Muscle layer of duodenum (tissue), 2 donors: ENCODE measurements around the gene ERC2.

Experiments
- H3K27ac ChIP-seq: one replicate; pipeline ENCODE4 v1.7.0; 2013; ENCODE audit warnings: mild to moderate bottlenecking, low read length
- H3K27me3 ChIP-seq: one replicate; pipeline ENCODE4 v1.7.0; 2013; ENCODE audit warnings: low read depth, mild to moderate bottlenecking, control low read depth, low read length
- H3K36me3 ChIP-seq, 2 donors: one replicate each; pipeline ENCODE4 v1.7.0; 2013; ENCODE audit warnings: low read length in 2 of 2, control low read depth in 1 of 2, mild to moderate bottlenecking in 1 of 2; ENCODE audit not compliant: insufficient read depth in 2 of 2, control insufficient read depth in 1 of 2
- H3K4me1 ChIP-seq, 2 donors: one replicate each; pipeline ENCODE4 v1.7.0; 2013; ENCODE audit warnings: low read length in 2 of 2, mild to moderate bottlenecking in 2 of 2, control low read depth in 1 of 2, moderate library complexity in 1 of 2; ENCODE audit not compliant: insufficient read depth in 2 of 2, control insufficient read depth in 1 of 2
- H3K4me3 ChIP-seq, 2 donors: one replicate each; pipeline ENCODE4 v1.7.0; 2013; ENCODE audit warnings: low read length in 2 of 2, low read depth in 1 of 2, mild to moderate bottlenecking in 1 of 2
- H3K9me3 ChIP-seq, 2 donors: one replicate each; pipeline ENCODE4 v1.7.0; 2013; ENCODE audit warnings: low read length in 2 of 2, control low read depth in 1 of 2, mild to moderate bottlenecking in 1 of 2; ENCODE audit not compliant: control insufficient read depth in 1 of 2
- donor health status: healthy.

ERC2 gene

GRCh38 chr3:55947406-55947805 is 520.9 kb downstream of the ERC2 start:
- Histone ChIP-seq H3K36me3 (no peaks in the 10 kb centered on the region), H3K4me3 (no peak overlapping the region), H3K9me3 (no peaks in the 10 kb centered on the region)

GRCh38 chr3:55946574-55947160 is 521.6 kb downstream of the ERC2 start:
- Histone ChIP-seq H3K4me1 (no peaks in the 10 kb centered on the region), H3K9me3 (no peaks in the 10 kb centered on the region), H3K27ac (no peak overlapping the region), H3K27me3 (no peaks in the 10 kb centered on the region), H3K36me3 (no peaks in the 10 kb centered on the region), H3K4me3 (no peak overlapping the region)

More at GRCh38 chr3:55947406-55947805, 520.9 kb downstream of the ERC2 start:
- Histone ChIP-seq H3K4me1 (no peaks in the 10 kb centered on the region), H3K27ac (no peak overlapping the region), H3K27me3 (no peaks in the 10 kb centered on the region)

- Histone ChIP-seq H3K9me3 (no peaks in the 10 kb centered on the region), H3K4me1 (no peaks in the 10 kb centered on the region), H3K27ac (no peak overlapping the region), H3K27me3 (no peaks in the 10 kb centered on the region), H3K4me3 (no peak overlapping the region), H3K36me3 (no peaks in the 10 kb centered on the region)
These were observed 525.4 kb downstream of the ERC2 start for GRCh38 chr3:55942868-55943267.

- H3K36me3 ChIP-seq, result no peaks in the 10 kb centered on the region
These were observed 529.0 kb downstream of the ERC2 start for GRCh38 chr3:55939287-55939686.

GRCh38 chr3:55937301-55937700 is 531.0 kb downstream of the ERC2 start:
- Histone ChIP-seq H3K4me1 (no peaks in the 10 kb centered on the region), H3K4me3 (no peak overlapping the region), H3K9me3 (no peaks in the 10 kb centered on the region), H3K27ac (no peak overlapping the region), H3K27me3 (no peaks in the 10 kb centered on the region), H3K36me3 (no peaks in the 10 kb centered on the region)

More at GRCh38 chr3:55939287-55939686, 529.0 kb downstream of the ERC2 start:
- Histone ChIP-seq H3K4me3 (no peak overlapping the region), H3K27ac (no peak overlapping the region), H3K9me3 (no peaks in the 10 kb centered on the region), H3K27me3 (no peaks in the 10 kb centered on the region), H3K4me1 (no peaks in the 10 kb centered on the region)

- no peaks in the 10 kb centered on the region for H3K36me3 ChIP-seq
- H3K27ac ChIP-seq, result no peak overlapping the region
- no peaks in the 10 kb centered on the region for H3K9me3 ChIP-seq
- H3K27me3 ChIP-seq, result no peaks in the 10 kb centered on the region
- H3K4me1 ChIP-seq, result no peaks in the 10 kb centered on the region
- H3K4me3 ChIP-seq, result no peak overlapping the region
These were observed 531.7 kb downstream of the ERC2 start for GRCh38 chr3:55936549-55937052.

GRCh38 chr3:55935241-55935640 is 533.0 kb downstream of the ERC2 start:
- Histone ChIP-seq H3K27me3 (no peaks in the 10 kb centered on the region), H3K36me3 (no peaks in the 10 kb centered on the region), H3K4me3 (no peak overlapping the region), H3K9me3 (no peaks in the 10 kb centered on the region), H3K4me1 (no peaks in the 10 kb centered on the region), H3K27ac (no peak overlapping the region)

- H3K4me3 ChIP-seq, result no peak overlapping the region
- no peaks in the 10 kb centered on the region for H3K4me1 ChIP-seq
- H3K27ac ChIP-seq, result no peak overlapping the region
- H3K27me3 ChIP-seq, result no peaks in the 10 kb centered on the region
- H3K9me3 ChIP-seq, result no peaks in the 10 kb centered on the region
- H3K36me3 ChIP-seq, result no peaks in the 10 kb centered on the region
These were observed 533.5 kb downstream of the ERC2 start for GRCh38 chr3:55934771-55935170.

- Histone ChIP-seq H3K36me3 (no peaks in the 10 kb centered on the region), H3K9me3 (no peaks in the 10 kb centered on the region), H3K4me1 (no peaks in the 10 kb centered on the region), H3K4me3 (no peak overlapping the region), H3K27ac (no peak overlapping the region), H3K27me3 (no peaks in the 10 kb centered on the region)
These were observed 539.0 kb downstream of the ERC2 start for GRCh38 chr3:55929154-55929869.

- H3K4me1 ChIP-seq, result no peaks in the 10 kb centered on the region
- no peaks in the 10 kb centered on the region for H3K36me3 ChIP-seq
These were observed 544.6 kb downstream of the ERC2 start for GRCh38 chr3:55923626-55924025.

GRCh38 chr3:55923207-55923606 is 545.1 kb downstream of the ERC2 start:
- H3K36me3 ChIP-seq, result no peaks in the 10 kb centered on the region
- H3K4me3 ChIP-seq, result no peak overlapping the region
- H3K27me3 ChIP-seq, result no peaks in the 10 kb centered on the region
- no peaks in the 10 kb centered on the region for H3K4me1 ChIP-seq
- no peak overlapping the region for H3K27ac ChIP-seq
- H3K9me3 ChIP-seq, result no peaks in the 10 kb centered on the region

More at GRCh38 chr3:55923626-55924025, 544.6 kb downstream of the ERC2 start:
- H3K9me3 ChIP-seq, result no peaks in the 10 kb centered on the region
- H3K27ac ChIP-seq, result no peak overlapping the region
- H3K27me3 ChIP-seq, result no peaks in the 10 kb centered on the region
- H3K4me3 ChIP-seq, result no peak overlapping the region
